ENCODE measurements around the gene PCDHB5.
"Not testable (repeated sequence)": the region's sequence is repeated elsewhere in the genome, so short reads cannot be mapped to it uniquely, and the experiment has no call there.

PCDHB5 gene

GRCh38 chr5:141105350-141105749, 29.7 kb upstream of the PCDHB5 start:
- no peak for DNase-seq (ENCODE audit: low spot score)
- no peak for TF ChIP-seq CTCF (IDR thresholded peaks at IDR 0.05; ENCODE audit: extremely low read depth, missing control alignments)

GRCh38 chr5:141119250-141119649, 15.8 kb upstream of the PCDHB5 start:
- TF ChIP-seq CTCF (IDR thresholded peaks at IDR 0.05; ENCODE audit: extremely low read depth, missing control alignments) = no peak
- DNase-seq (ENCODE audit: low spot score) = no peak

- no peak for TF ChIP-seq CTCF (IDR thresholded peaks at IDR 0.05; ENCODE audit: extremely low read depth, missing control alignments)
- no peak for DNase-seq (ENCODE audit: low spot score)
These were observed 13.4 kb upstream of the PCDHB5 start, which contains the start of gene PCDHB4 for GRCh38 chr5:141121563-141121962. TSS of gene PCDHB4 (plus strand) at chr5:141121818. CDS start at chr5:141121999, 181 bp downstream.

GRCh38 chr5:141121985-141122384, 13.0 kb upstream of the PCDHB5 start:
- TF ChIP-seq CTCF (IDR thresholded peaks at IDR 0.05; ENCODE audit: extremely low read depth, missing control alignments) = no peak

GRCh38 chr5:141123396-141124135, 11.4 kb upstream of the PCDHB5 start:
- not testable (repeated sequence) for DNase-seq (ENCODE audit: low spot score)

More at GRCh38 chr5:141121985-141122384, 13.0 kb upstream of the PCDHB5 start:
- no peak for DNase-seq (ENCODE audit: low spot score)

- no peak for TF ChIP-seq CTCF (IDR thresholded peaks at IDR 0.05; ENCODE audit: extremely low read depth, missing control alignments)
- DNase-seq (ENCODE audit: low spot score) = no peak
These were observed 7.7 kb upstream of the PCDHB5 start for GRCh38 chr5:141127305-141127704.

GRCh38 chr5:141135718-141136266, 786 bp downstream of the PCDHB5 start:
- no peak for DNase-seq (ENCODE audit: low spot score)
- no peak for TF ChIP-seq CTCF (IDR thresholded peaks at IDR 0.05; ENCODE audit: extremely low read depth, missing control alignments)

GRCh38 chr5:141137346-141137745, 2.3 kb downstream of the PCDHB5 start:
- not testable (repeated sequence) for DNase-seq (ENCODE audit: low spot score)

Measured in GM20000 (cell line).